Camera-type eye (tissue), 1 donor: ENCODE results near the gene PSPC1. TPM values are rescaled to one million over a fixed set of nuclear protein-coding genes. Genes with fewer than 3 reads are reported as not detected.

Source experiments
- total RNA-seq: library from RNA; depleted of rRNA; stranded (reverse); fragments of >200 nt; gene quantifications from one replicate; pipeline ENCODE4 v1.2.3, GENCODE V29; 2014

The PSPC1 gene, protein sequence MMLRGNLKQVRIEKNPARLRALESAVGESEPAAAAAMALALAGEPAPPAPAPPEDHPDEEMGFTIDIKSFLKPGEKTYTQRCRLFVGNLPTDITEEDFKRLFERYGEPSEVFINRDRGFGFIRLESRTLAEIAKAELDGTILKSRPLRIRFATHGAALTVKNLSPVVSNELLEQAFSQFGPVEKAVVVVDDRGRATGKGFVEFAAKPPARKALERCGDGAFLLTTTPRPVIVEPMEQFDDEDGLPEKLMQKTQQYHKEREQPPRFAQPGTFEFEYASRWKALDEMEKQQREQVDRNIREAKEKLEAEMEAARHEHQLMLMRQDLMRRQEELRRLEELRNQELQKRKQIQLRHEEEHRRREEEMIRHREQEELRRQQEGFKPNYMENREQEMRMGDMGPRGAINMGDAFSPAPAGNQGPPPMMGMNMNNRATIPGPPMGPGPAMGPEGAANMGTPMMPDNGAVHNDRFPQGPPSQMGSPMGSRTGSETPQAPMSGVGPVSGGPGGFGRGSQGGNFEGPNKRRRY
- total RNA-seq = 154 TPM

GRCh38 chr13:19782727-19783682, at the start of gene PSPC1:
PSPC1 (minus strand) TSS chr13:19782945; CDS start chr13:19782757, 188 bp downstream.

Other genes with a start within 250 kb of the PSPC1 start
- gene TPTE2, start 221.4 kb downstream of the PSPC1 start, total RNA-seq = not detected
- gene MPHOSPH8, start 149.3 kb downstream of the PSPC1 start, total RNA-seq = 49.3 TPM
- gene ZMYM5, start 80.7 kb upstream of the PSPC1 start, total RNA-seq = 52.3 TPM
- gene ZMYM2, start 175.8 kb upstream of the PSPC1 start, total RNA-seq = 226 TPM